Testis (tissue), 2 donors: ENCODE data around the gene SMAD6.

ENCODE experiments used
- POLR2A ChIP-seq: fragments of 450-650 bp; IDR thresholded peaks from one replicate; pipeline ENCODE4 v1.6.1; 2017; ENCODE audit warnings: antibody characterized with exemption, mild to moderate bottlenecking, moderate library complexity
- TF ChIP-seq, protein P1 (sequence below), 3 experiments: fragments of 450-650 bp in 2 of 3; fragments of 200-600 bp in 1 of 3; sonication (generic) in 1 of 3; IDR thresholded peaks; one replicate each; pipeline ENCODE4 v1.5.1; 2016 to 2019; ENCODE audit warnings: antibody characterized with exemption in 3 of 3, mild to moderate bottlenecking in 2 of 3, moderate library complexity in 1 of 3

DNA sequence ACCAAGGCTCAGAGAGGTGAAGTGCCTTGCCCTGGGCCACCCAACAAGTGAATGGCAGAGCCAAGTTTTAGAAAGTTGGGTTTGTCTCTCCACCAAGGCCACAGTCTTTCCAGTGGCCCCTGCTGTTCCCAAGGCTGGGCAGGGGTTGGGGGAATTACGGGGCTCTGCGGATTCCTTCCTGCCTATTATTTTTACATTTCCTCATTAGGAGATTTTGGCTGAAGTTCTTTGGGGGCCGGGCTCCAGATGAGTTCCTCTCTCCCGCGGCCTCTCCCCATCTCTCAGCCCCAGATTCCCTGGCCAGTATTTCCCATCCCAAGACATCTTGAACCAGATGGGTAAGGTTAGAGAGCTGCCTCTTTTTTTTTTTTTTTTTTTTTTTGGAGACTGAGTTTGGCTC lies 44.0 kb upstream of the SMAD6 start:
- TF ChIP-seq, protein P1, sequence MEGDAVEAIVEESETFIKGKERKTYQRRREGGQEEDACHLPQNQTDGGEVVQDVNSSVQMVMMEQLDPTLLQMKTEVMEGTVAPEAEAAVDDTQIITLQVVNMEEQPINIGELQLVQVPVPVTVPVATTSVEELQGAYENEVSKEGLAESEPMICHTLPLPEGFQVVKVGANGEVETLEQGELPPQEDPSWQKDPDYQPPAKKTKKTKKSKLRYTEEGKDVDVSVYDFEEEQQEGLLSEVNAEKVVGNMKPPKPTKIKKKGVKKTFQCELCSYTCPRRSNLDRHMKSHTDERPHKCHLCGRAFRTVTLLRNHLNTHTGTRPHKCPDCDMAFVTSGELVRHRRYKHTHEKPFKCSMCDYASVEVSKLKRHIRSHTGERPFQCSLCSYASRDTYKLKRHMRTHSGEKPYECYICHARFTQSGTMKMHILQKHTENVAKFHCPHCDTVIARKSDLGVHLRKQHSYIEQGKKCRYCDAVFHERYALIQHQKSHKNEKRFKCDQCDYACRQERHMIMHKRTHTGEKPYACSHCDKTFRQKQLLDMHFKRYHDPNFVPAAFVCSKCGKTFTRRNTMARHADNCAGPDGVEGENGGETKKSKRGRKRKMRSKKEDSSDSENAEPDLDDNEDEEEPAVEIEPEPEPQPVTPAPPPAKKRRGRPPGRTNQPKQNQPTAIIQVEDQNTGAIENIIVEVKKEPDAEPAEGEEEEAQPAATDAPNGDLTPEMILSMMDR (IDR thresholded peaks at IDR 0.05), result no peak
- TF ChIP-seq POLR2A, result no peak
